H1 (cell line): ENCODE measurements around the gene SCART1. TPM values are rescaled to one million over a fixed set of nuclear protein-coding genes. Genes with fewer than 3 reads are reported as not detected.

ENCODE experiments used
- CTCF ChIA-PET: fragments of 300-600 bp; sonication (Branson Sonifier 250); formaldehyde crosslinking; loops from one replicate; lab custom pipeline; 2021; ENCODE audit not compliant: partially characterized antibody; lab: Charles Lee
- POLR2A ChIA-PET: fragments of 300-600 bp; sonication (Branson Sonifier 250); formaldehyde crosslinking; loops from one replicate; lab custom pipeline; 2021; ENCODE audit warnings: inconsistent platforms; ENCODE audit not compliant: partially characterized antibody; lab: Charles Lee
- DNase-seq, 2 experiments: peaks; one replicate each; pipeline versions ENCODE4 v3.0.0 to v3.0.0-alpha.2; 2010 to 2022; ENCODE audit warnings: low spot score in 2 of 2, low read depth in 1 of 2, mixed read lengths in 1 of 2
- FAIRE-seq: peaks from 2 replicates; lab custom pipeline; 2011; peaks lifted over from hg19 to GRCh38; lab: Jason Lieb, UNC
- H2AFZ ChIP-seq: 2 replicates; pipeline ENCODE4 v1.8.1; 2012; ENCODE audit warnings: low read length, inconsistent platforms
- H2AK5ac ChIP-seq: 2 replicates; pipeline ENCODE4 v1.6.1; 2013; ENCODE audit warnings: low read depth, low read length
- H2BK120ac ChIP-seq: replicated peaks from 2 replicates; pipeline ENCODE3; 2013; ENCODE audit warnings: low read depth, low read length, inconsistent platforms
- H2BK12ac ChIP-seq: 2 replicates; pipeline ENCODE4 v1.6.1; 2013; ENCODE audit warnings: low read depth, low read length
- H2BK15ac ChIP-seq: 2 replicates; pipeline ENCODE4 v1.6.1; 2013; ENCODE audit warnings: low read length
- H2BK20ac ChIP-seq: 2 replicates; pipeline ENCODE4 v1.6.1; 2013; ENCODE audit warnings: low read length
- H2BK5ac ChIP-seq: 2 replicates; pipeline ENCODE4 v1.6.1; 2013; ENCODE audit warnings: low read depth, low read length
- H3K14ac ChIP-seq: 2 replicates; pipeline ENCODE4 v1.6.1; 2013; ENCODE audit warnings: inconsistent platforms; ENCODE audit not compliant: insufficient read length
- H3K18ac ChIP-seq: 2 replicates; pipeline ENCODE4 v1.6.1; 2013; ENCODE audit warnings: low read length; ENCODE audit errors: extremely low read depth
- H3K23ac ChIP-seq: 2 replicates; pipeline ENCODE4 v1.6.1; 2013; ENCODE audit warnings: inconsistent platforms; ENCODE audit not compliant: insufficient read length
- H3K23me2 ChIP-seq: 2 replicates; pipeline ENCODE4 v1.6.1; 2013; ENCODE audit warnings: low read depth, low read length
- H3K27ac ChIP-seq: 2 replicates; pipeline ENCODE4 v1.6.1; 2011; ENCODE audit warnings: low read depth, low read length, inconsistent platforms
- H3K27me3 ChIP-seq, 4 experiments: replicated peaks in 1 of 4; 1 replicate in 1 of 4; 2 replicates in 3 of 4; pipeline versions ENCODE4 v1.6.1 to v1.8.1; 2011 to 2013; ENCODE audit warnings: low read length in 3 of 4, mild to moderate bottlenecking in 3 of 4, inconsistent platforms in 2 of 4, mixed read lengths in 2 of 4, moderate library complexity in 1 of 4; ENCODE audit not compliant: control insufficient read depth in 3 of 4, insufficient read depth in 3 of 4; ENCODE audit errors: extremely low read depth in 1 of 4
- H3K36me3 ChIP-seq, 4 experiments: 2 replicates each; pipeline versions ENCODE4 v1.6.1 to v1.8.1; 2011 to 2013; ENCODE audit warnings: mild to moderate bottlenecking in 4 of 4, low read length in 3 of 4, moderate library complexity in 2 of 4, control low read depth in 1 of 4, inconsistent platforms in 1 of 4; ENCODE audit not compliant: insufficient read depth in 4 of 4, control insufficient read depth in 2 of 4
- H3K4ac ChIP-seq: replicated peaks from 2 replicates; pipeline ENCODE3; 2013; ENCODE audit warnings: low read length, low read depth, mixed read lengths, inconsistent platforms; ENCODE audit not compliant: insufficient read length
- H3K4me1 ChIP-seq, 4 experiments: replicated peaks in 1 of 4; 1 replicate in 1 of 4; 2 replicates in 3 of 4; pipeline versions ENCODE4 v1.6.1 to v1.8.1; 2011 to 2013; ENCODE audit warnings: low read length in 3 of 4, inconsistent platforms in 2 of 4, mixed read lengths in 1 of 4; ENCODE audit not compliant: insufficient read depth in 4 of 4, control insufficient read depth in 3 of 4
- H3K4me2 ChIP-seq, 2 experiments: 2 replicates each; pipeline versions ENCODE4 v1.6.1 to v1.8.1; 2011 to 2013; ENCODE audit warnings: low read depth in 2 of 2, low read length in 2 of 2, control low read depth in 1 of 2, inconsistent platforms in 1 of 2, mild to moderate bottlenecking in 1 of 2; ENCODE audit not compliant: insufficient read depth in 1 of 2
- H3K4me3 ChIP-seq, 4 experiments: fragments of 200-600, 300-600 bp in 1 of 4; sonication (generic), shearing (Covaris generic), sonication (Bioruptor Twin) in 1 of 4; 2 replicates each; pipeline versions ENCODE4 v1.5.1 to v1.8.1; 2011 to 2016; ENCODE audit warnings: low read length in 4 of 4, low read depth in 3 of 4, control low read depth in 2 of 4, inconsistent platforms in 2 of 4, mild to moderate bottlenecking in 2 of 4, mixed read lengths in 1 of 4, moderate library complexity in 1 of 4; ENCODE audit not compliant: insufficient read depth in 2 of 4; ENCODE audit errors: extremely low read depth in 1 of 4
- H3K56ac ChIP-seq: replicated peaks from 2 replicates; pipeline ENCODE3; 2013; ENCODE audit warnings: low read depth, mild to moderate bottlenecking, mixed read lengths, low read length, inconsistent platforms; ENCODE audit not compliant: insufficient read length
- H3K79me1 ChIP-seq: 2 replicates; pipeline ENCODE4 v1.6.1; 2013; ENCODE audit warnings: low read depth, low read length, control low read depth
- H3K79me2 ChIP-seq, 2 experiments: 2 replicates each; pipeline versions ENCODE4 v1.6.1 to v1.8.1; 2012 to 2013; ENCODE audit warnings: low read length in 2 of 2, mild to moderate bottlenecking in 2 of 2, inconsistent platforms in 1 of 2; ENCODE audit not compliant: insufficient read depth in 2 of 2, control insufficient read depth in 1 of 2
- H3K9ac ChIP-seq, 4 experiments: replicated peaks in 1 of 4; 1 replicate in 1 of 4; 2 replicates in 3 of 4; pipeline versions ENCODE4 v1.6.1 to v1.8.1; 2011 to 2013; ENCODE audit warnings: low read depth in 3 of 4, low read length in 3 of 4, control low read depth in 2 of 4, mild to moderate bottlenecking in 2 of 4, moderate library complexity in 2 of 4, inconsistent platforms in 1 of 4; ENCODE audit errors: extremely low read depth in 1 of 4
- H3K9me3 ChIP-seq, 2 experiments: 2 replicates each; pipeline versions ENCODE4 v1.6.1 to v1.8.1; 2012 to 2013; ENCODE audit warnings: mild to moderate bottlenecking in 2 of 2, moderate library complexity in 2 of 2, control low read depth in 1 of 2, inconsistent platforms in 1 of 2, low read depth in 1 of 2, low read length in 1 of 2, mixed read lengths in 1 of 2; ENCODE audit not compliant: insufficient read depth in 2 of 2
- H4K20me1 ChIP-seq, 2 experiments: replicated peaks in 1 of 2; 2 replicates each; pipeline versions ENCODE3 to v1.8.1; 2011 to 2013; ENCODE audit warnings: inconsistent platforms in 2 of 2, low read length in 2 of 2, mild to moderate bottlenecking in 1 of 2; ENCODE audit not compliant: insufficient read depth in 2 of 2, control insufficient read depth in 1 of 2
- H4K5ac ChIP-seq: 2 replicates; pipeline ENCODE4 v1.6.1; 2013; ENCODE audit warnings: low read length, low read depth, mixed read lengths, inconsistent platforms; ENCODE audit not compliant: insufficient read length
- H4K8ac ChIP-seq: 2 replicates; pipeline ENCODE4 v1.8.0; 2013; ENCODE audit warnings: mild to moderate bottlenecking, moderate library complexity, low read length, inconsistent platforms; ENCODE audit not compliant: insufficient read depth; ENCODE audit errors: extremely low read depth
- H4K91ac ChIP-seq: replicated peaks from 2 replicates; pipeline ENCODE3; 2013; ENCODE audit warnings: low read length, mixed read lengths, inconsistent platforms; ENCODE audit not compliant: insufficient read length
- EGR1 ChIP-seq: IDR thresholded peaks from 2 replicates; pipeline ENCODE4 v1.6.1; 2011; ENCODE audit warnings: low read depth, low read length, borderline replicate concordance
- NRF1 ChIP-seq: IDR thresholded peaks from 2 replicates; pipeline ENCODE4 v1.6.1; 2011; ENCODE audit warnings: mild to moderate bottlenecking, low read depth, low read length, improper control_type of control experiment
- POU5F1 ChIP-seq: IDR thresholded peaks from 2 replicates; pipeline ENCODE4 v1.6.1; 2011; ENCODE audit warnings: low read depth, mild to moderate bottlenecking, low read length, moderate library complexity
- RAD21 ChIP-seq, 2 experiments: IDR thresholded peaks in 1 of 2; conservative IDR thresholded peaks in 1 of 2; 2 replicates each; pipeline ENCODE4 v1.6.1; 2011; ENCODE audit warnings: low read depth in 2 of 2, low read length in 2 of 2, improper control_type of control experiment in 1 of 2, inconsistent platforms in 1 of 2, mild to moderate bottlenecking in 1 of 2, moderate library complexity in 1 of 2
- RFX5 ChIP-seq: IDR thresholded peaks from 2 replicates; pipeline ENCODE4 v1.6.1; 2011; ENCODE audit warnings: low read depth, low read length, improper control_type of control experiment, borderline replicate concordance
- SP2 ChIP-seq: IDR thresholded peaks from 2 replicates; pipeline ENCODE4 v1.6.1; 2012; ENCODE audit warnings: mild to moderate bottlenecking, low read length, inconsistent platforms
- TCF12 ChIP-seq: IDR thresholded peaks from 2 replicates; pipeline ENCODE4 v1.6.1; 2011; ENCODE audit warnings: low read depth, mild to moderate bottlenecking, low read length
- WGBS, 2 experiments: shearing (Covaris generic) in 1 of 2; methylation state at CpG; one replicate each; pipeline versions ENCODE4 v1.1.6 to v1.1.7; 2013 to 2015; ENCODE audit warnings: low lambda C conversion rate in 2 of 2, mixed read lengths in 2 of 2, inconsistent platforms in 1 of 2, low coverage in 1 of 2, missing lambda C conversion rate in 1 of 2; ENCODE audit not compliant: insufficient replicate concordance in 2 of 2, insufficient coverage in 1 of 2, insufficient read length in 1 of 2; ENCODE audit errors: extremely low coverage in 1 of 2, missing lambda C conversion rate in 1 of 2; 5-methylcytosine and 5-hydroxymethylcytosine counted together
- polyA plus RNA-seq, 7 experiments: library from polyadenylated mRNA; depleted of rRNA in 3 of 7; stranded (reverse) in 5 of 7; unstranded in 2 of 7; fragments of >200 nt in 5 of 7; fragments of 200-250 nt in 2 of 7; gene quantifications; 1 replicate in 5 of 7; 2 replicates in 1 of 7; 4 replicates in 1 of 7; pipeline versions ENCODE4 v1.2.1 to v1.2.3, GENCODE V29; 2011 to 2013; ENCODE audit warnings: missing spikeins in 2 of 7, mixed read lengths in 2 of 7
- total RNA-seq: library from RNA; stranded (reverse); fragmentation: NEBNext Ultra II Directional; extraction: Animal tissue kit (Norgen Biotek cat#: 25700); gene quantifications from 2 replicates; pipeline ENCODE4 v1.2.1, GENCODE V29; 2021
- TF ChIP-seq, protein P1 (sequence below): IDR thresholded peaks from 2 replicates; pipeline ENCODE4 v1.6.1; 2012; ENCODE audit warnings: inconsistent platforms

SCART1 gene
- total and polyA plus RNA-seq, 2 of the 8 experiments (the other 6 are each of a cell fraction or from before 2014, with no cell fraction given) = 0.14 to 0.19 TPM

DNA sequence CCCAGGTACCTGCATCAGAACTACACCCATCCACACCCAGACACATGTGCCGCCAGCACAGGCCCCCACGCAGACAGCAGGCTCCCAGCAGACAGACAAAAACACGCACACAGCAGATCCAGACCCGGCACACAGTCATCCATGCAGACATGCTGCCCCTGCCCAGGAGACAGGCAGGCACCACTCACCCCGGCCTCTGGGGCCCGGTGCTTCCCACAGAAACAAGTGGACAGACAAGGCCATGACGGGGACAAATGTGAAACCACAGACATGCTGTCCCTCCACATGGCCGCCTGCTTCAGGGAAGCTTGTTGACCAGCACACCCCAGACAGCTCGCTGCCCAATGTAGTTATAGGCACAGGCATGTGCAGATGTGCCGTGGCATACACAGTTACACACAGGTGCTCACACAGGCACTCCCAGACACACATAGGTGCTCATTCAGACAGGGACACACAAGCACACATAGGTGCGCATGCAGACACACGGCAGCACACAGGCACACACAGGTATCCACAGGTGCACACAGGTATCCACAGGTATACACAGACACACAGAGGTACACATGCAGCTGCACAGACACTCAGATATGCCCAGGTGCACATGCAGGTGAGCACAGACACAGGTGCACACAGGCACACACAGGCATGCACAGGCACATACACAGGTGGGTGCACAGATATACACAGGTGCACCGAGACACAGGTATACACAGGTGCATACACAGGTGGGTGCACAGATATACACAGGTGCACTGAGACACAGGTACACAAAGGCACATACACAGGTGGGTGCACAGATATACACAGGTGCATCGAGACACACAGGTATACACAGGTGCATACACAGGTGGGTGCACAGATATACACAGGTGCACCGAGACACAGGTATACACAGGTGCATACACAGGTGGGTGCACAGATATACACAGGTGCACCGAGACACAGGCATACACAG lies 10.5 kb upstream of the SCART1 start:
- CTCF ChIA-PET = no interaction called here
- no peak overlapping the region for H2BK12ac ChIP-seq
- H2BK20ac ChIP-seq = no peak overlapping the region
- H3K23me2 ChIP-seq = no peaks in the 10 kb centered on the region
- no peaks in the 10 kb centered on the region for H3K79me2 ChIP-seq
- WGBS, 2 experiments = 75% methylated on average over 14 of the region's 16 CpGs; no CpG with 5 or more reads in 1 of the 2 experiments
- H3K4ac ChIP-seq = no peak overlapping the region
- H3K56ac ChIP-seq = peak overlapping the region; percentile 6
- no peaks in the 10 kb centered on the region for H3K79me1 ChIP-seq
- no peaks in the 10 kb centered on the region for H4K20me1 ChIP-seq
- no peak overlapping the region for H3K18ac ChIP-seq
- no peak overlapping the region for H3K23ac ChIP-seq
- no peak overlapping the region for H4K8ac ChIP-seq
- no peak overlapping the region; a peak in 1 of 7 replicates for H3K9ac ChIP-seq
- H4K91ac ChIP-seq = no peak overlapping the region
- H2BK15ac ChIP-seq = no peak overlapping the region
- no peak overlapping the region for H2AFZ ChIP-seq
- POLR2A ChIA-PET = no interaction called here
- no peak overlapping the region for H3K4me2 ChIP-seq
- H3K36me3 ChIP-seq = no peaks in the 10 kb centered on the region
- H3K27ac ChIP-seq = no peak overlapping the region
- FAIRE-seq (no peak), DNase-seq (no peak)
- H3K14ac ChIP-seq = no peak overlapping the region
- no peak overlapping the region for H2AK5ac ChIP-seq
- no peak overlapping the region for H2BK120ac ChIP-seq
- 0 out of 7 replicates have a peak, but pooled peaks cover 0 to 2% (median 0%) of the 10 kb centered on the region in 4 experiments for H3K27me3 ChIP-seq
- no peak overlapping the region for H3K4me3 ChIP-seq
- no peak overlapping the region for H4K5ac ChIP-seq
- TF ChIP-seq RFX5 = no peak
- TF ChIP-seq POU5F1 = no peak
- no peak for TF ChIP-seq TCF12
- no peak for TF ChIP-seq NRF1
- TF ChIP-seq SP2 = no peak
- TF ChIP-seq, protein P1, sequence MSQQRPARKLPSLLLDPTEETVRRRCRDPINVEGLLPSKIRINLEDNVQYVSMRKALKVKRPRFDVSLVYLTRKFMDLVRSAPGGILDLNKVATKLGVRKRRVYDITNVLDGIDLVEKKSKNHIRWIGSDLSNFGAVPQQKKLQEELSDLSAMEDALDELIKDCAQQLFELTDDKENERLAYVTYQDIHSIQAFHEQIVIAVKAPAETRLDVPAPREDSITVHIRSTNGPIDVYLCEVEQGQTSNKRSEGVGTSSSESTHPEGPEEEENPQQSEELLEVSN = no peak
- no peak for TF ChIP-seq EGR1
- no peak for TF ChIP-seq RAD21 (IDR thresholded peaks at IDR 0.05 in 1 of 2, conservative IDR thresholded peaks at IDR 0.05 in 1 of 2; ENCODE audit: low read depth in 2 of 2, low read length in 2 of 2)
- no peaks in the 10 kb centered on the region for H3K4me1 ChIP-seq
- no peak overlapping the region for H2BK5ac ChIP-seq
- peaks cover 77 to 89% of the 10 kb centered on the region in 2 experiments for H3K9me3 ChIP-seq
